H1 (cell line): ENCODE measurements around the gene CBFB. TPM values are rescaled to one million over a fixed set of nuclear protein-coding genes. Genes with fewer than 3 reads are reported as not detected.

Source experiments
- BCL11A ChIP-seq, 2 experiments: IDR thresholded peaks; one replicate each; pipeline ENCODE4 v1.6.1; 2011; ENCODE audit warnings: low read depth in 2 of 2, low read length in 2 of 2, mild to moderate bottlenecking in 2 of 2
- CBX5 ChIP-seq: fragments of 300-800, 300-1000 bp; sonication (generic); IDR thresholded peaks from 2 replicates; pipeline ENCODE4 v1.7.1; 2016; ENCODE audit warnings: antibody characterized with exemption, low read length, low read depth
- CREB1 ChIP-seq: IDR thresholded peaks from 2 replicates; pipeline ENCODE4 v1.6.1; 2012; ENCODE audit warnings: inconsistent platforms
- JUN ChIP-seq: IDR thresholded peaks from 2 replicates; pipeline ENCODE4 v1.6.1; 2011; ENCODE audit warnings: low read depth, mild to moderate bottlenecking, improper control_type of control experiment, low read length
- KDM4A ChIP-seq: IDR thresholded peaks from one replicate; pipeline ENCODE4 v1.7.1; 2012; ENCODE audit warnings: low read depth, mild to moderate bottlenecking, moderate library complexity, low read length, inconsistent platforms; ENCODE audit not compliant: severe bottlenecking
- MAFK ChIP-seq: IDR thresholded peaks from 2 replicates; pipeline ENCODE4 v1.6.1; 2012; ENCODE audit warnings: low read depth, mild to moderate bottlenecking, improper control_type of control experiment, low read length
- NRF1 ChIP-seq: IDR thresholded peaks from 2 replicates; pipeline ENCODE4 v1.6.1; 2011; ENCODE audit warnings: mild to moderate bottlenecking, low read depth, low read length, improper control_type of control experiment
- PHF8 ChIP-seq: fragments of 200-600 bp; sonication (generic); conservative IDR thresholded peaks from 2 replicates; pipeline ENCODE4 v1.7.1; 2012; ENCODE audit warnings: low read depth, mild to moderate bottlenecking, inconsistent platforms, low read length, moderate library complexity
- RBBP5 ChIP-seq: IDR thresholded peaks from 2 replicates; pipeline ENCODE4 v1.7.1; 2012; ENCODE audit warnings: low read depth, mild to moderate bottlenecking, inconsistent platforms, low read length, moderate library complexity, borderline replicate concordance
- SP4 ChIP-seq: IDR thresholded peaks from 2 replicates; pipeline ENCODE4 v1.6.1; 2012; ENCODE audit warnings: low read length, inconsistent platforms
- polyA plus RNA-seq, 7 experiments: library from polyadenylated mRNA; depleted of rRNA in 3 of 7; stranded (reverse) in 5 of 7; unstranded in 2 of 7; fragments of >200 nt in 5 of 7; fragments of 200-250 nt in 2 of 7; gene quantifications; 1 replicate in 5 of 7; 2 replicates in 1 of 7; 4 replicates in 1 of 7; pipeline versions ENCODE4 v1.2.1 to v1.2.3, GENCODE V29; 2011 to 2013; ENCODE audit warnings: missing spikeins in 2 of 7, mixed read lengths in 2 of 7
- total RNA-seq: library from RNA; stranded (reverse); fragmentation: NEBNext Ultra II Directional; extraction: Animal tissue kit (Norgen Biotek cat#: 25700); gene quantifications from 2 replicates; pipeline ENCODE4 v1.2.1, GENCODE V29; 2021
- TF ChIP-seq, protein P1 (sequence below): fragments of 300-600 bp; sonication (generic); IDR thresholded peaks from 2 replicates; pipeline ENCODE4 v1.7.1; 2012; ENCODE audit warnings: low read length, moderate library complexity, mild to moderate bottlenecking, inconsistent platforms; ENCODE audit not compliant: insufficient replicate concordance

CBFB gene
- total and polyA plus RNA-seq, 2 of the 8 experiments (the other 6 are each of a cell fraction or from before 2014, with no cell fraction given), result 11.5 to 31.6 TPM

DNA sequence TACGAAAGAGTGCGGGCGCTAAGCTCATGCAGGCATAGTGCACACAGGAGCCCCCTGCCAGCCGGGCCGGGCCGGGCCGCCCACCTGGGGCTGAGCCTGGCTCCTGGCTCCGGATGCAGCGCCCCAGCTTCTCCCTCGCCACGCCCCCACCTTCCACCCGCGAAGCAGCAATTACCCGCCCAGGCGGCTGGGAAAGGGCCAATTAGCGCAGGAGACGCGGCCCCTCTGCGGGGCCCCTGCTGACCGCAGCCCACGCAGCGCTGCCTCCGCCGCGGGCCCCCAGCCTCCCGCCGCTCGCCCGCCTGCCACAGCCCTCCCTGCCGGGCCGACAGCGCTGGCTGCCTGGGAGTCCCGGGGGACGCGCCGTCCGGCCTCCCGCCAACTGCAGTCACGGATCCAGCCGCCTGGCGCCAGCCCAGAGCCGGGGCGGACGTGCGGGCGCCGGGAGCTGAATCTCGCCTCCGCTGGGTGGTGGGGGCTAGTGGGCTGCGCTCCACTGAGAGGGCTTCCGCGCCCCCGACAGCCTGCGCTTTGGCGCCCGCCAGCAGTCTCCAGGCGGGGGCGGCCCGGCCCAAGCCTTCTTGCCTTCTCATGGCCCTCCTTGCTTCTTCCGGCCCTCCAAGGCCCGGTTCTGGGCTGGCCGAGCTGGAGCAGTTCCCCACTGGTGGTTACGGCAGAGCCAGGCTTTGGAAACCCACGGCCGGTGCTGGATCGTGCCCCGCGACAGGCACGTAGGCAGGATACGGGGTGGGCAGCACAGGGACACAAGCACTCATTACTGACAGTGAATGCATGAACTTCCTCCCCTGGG is 14.9 kb upstream of the CBFB start (continued):
- TF ChIP-seq, protein P1, sequence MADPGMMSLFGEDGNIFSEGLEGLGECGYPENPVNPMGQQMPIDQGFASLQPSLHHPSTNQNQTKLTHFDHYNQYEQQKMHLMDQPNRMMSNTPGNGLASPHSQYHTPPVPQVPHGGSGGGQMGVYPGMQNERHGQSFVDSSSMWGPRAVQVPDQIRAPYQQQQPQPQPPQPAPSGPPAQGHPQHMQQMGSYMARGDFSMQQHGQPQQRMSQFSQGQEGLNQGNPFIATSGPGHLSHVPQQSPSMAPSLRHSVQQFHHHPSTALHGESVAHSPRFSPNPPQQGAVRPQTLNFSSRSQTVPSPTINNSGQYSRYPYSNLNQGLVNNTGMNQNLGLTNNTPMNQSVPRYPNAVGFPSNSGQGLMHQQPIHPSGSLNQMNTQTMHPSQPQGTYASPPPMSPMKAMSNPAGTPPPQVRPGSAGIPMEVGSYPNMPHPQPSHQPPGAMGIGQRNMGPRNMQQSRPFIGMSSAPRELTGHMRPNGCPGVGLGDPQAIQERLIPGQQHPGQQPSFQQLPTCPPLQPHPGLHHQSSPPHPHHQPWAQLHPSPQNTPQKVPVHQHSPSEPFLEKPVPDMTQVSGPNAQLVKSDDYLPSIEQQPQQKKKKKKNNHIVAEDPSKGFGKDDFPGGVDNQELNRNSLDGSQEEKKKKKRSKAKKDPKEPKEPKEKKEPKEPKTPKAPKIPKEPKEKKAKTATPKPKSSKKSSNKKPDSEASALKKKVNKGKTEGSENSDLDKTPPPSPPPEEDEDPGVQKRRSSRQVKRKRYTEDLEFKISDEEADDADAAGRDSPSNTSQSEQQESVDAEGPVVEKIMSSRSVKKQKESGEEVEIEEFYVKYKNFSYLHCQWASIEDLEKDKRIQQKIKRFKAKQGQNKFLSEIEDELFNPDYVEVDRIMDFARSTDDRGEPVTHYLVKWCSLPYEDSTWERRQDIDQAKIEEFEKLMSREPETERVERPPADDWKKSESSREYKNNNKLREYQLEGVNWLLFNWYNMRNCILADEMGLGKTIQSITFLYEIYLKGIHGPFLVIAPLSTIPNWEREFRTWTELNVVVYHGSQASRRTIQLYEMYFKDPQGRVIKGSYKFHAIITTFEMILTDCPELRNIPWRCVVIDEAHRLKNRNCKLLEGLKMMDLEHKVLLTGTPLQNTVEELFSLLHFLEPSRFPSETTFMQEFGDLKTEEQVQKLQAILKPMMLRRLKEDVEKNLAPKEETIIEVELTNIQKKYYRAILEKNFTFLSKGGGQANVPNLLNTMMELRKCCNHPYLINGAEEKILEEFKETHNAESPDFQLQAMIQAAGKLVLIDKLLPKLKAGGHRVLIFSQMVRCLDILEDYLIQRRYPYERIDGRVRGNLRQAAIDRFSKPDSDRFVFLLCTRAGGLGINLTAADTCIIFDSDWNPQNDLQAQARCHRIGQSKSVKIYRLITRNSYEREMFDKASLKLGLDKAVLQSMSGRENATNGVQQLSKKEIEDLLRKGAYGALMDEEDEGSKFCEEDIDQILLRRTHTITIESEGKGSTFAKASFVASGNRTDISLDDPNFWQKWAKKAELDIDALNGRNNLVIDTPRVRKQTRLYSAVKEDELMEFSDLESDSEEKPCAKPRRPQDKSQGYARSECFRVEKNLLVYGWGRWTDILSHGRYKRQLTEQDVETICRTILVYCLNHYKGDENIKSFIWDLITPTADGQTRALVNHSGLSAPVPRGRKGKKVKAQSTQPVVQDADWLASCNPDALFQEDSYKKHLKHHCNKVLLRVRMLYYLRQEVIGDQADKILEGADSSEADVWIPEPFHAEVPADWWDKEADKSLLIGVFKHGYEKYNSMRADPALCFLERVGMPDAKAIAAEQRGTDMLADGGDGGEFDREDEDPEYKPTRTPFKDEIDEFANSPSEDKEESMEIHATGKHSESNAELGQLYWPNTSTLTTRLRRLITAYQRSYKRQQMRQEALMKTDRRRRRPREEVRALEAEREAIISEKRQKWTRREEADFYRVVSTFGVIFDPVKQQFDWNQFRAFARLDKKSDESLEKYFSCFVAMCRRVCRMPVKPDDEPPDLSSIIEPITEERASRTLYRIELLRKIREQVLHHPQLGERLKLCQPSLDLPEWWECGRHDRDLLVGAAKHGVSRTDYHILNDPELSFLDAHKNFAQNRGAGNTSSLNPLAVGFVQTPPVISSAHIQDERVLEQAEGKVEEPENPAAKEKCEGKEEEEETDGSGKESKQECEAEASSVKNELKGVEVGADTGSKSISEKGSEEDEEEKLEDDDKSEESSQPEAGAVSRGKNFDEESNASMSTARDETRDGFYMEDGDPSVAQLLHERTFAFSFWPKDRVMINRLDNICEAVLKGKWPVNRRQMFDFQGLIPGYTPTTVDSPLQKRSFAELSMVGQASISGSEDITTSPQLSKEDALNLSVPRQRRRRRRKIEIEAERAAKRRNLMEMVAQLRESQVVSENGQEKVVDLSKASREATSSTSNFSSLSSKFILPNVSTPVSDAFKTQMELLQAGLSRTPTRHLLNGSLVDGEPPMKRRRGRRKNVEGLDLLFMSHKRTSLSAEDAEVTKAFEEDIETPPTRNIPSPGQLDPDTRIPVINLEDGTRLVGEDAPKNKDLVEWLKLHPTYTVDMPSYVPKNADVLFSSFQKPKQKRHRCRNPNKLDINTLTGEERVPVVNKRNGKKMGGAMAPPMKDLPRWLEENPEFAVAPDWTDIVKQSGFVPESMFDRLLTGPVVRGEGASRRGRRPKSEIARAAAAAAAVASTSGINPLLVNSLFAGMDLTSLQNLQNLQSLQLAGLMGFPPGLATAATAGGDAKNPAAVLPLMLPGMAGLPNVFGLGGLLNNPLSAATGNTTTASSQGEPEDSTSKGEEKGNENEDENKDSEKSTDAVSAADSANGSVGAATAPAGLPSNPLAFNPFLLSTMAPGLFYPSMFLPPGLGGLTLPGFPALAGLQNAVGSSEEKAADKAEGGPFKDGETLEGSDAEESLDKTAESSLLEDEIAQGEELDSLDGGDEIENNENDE, result no peak
- no peak for TF ChIP-seq PHF8
- TF ChIP-seq RBBP5, result no peak
- no peak for TF ChIP-seq CREB1
- no peak for TF ChIP-seq MAFK
- TF ChIP-seq JUN, result no peak
- no peak for TF ChIP-seq SP4
- no peak for TF ChIP-seq BCL11A (IDR thresholded peaks at IDR 0.05; ENCODE audit: low read depth in 2 of 2, low read length in 2 of 2)
- no peak for TF ChIP-seq CBX5
- TF ChIP-seq NRF1, result no peak
- TF ChIP-seq KDM4A, result peak; percentile 91
